SU-DHL-6 (cell line): ENCODE measurements around the gene PUSL1.

Experiments
- H2AFZ ChIP-seq: fragments of 200-600 bp; sonication (generic); 2 replicates; pipeline ENCODE4 v1.6.1; 2014; ENCODE audit warnings: low read depth, mild to moderate bottlenecking, moderate library complexity, mixed read lengths, antibody characterized with exemption, low read length; ENCODE audit not compliant: severe bottlenecking
- H3F3A ChIP-seq: fragments of 200-600 bp; shearing (Covaris generic); 2 replicates; pipeline ENCODE4 v1.6.0; 2016; ENCODE audit warnings: antibody characterized with exemption, mild to moderate bottlenecking; ENCODE audit not compliant: insufficient read depth
- H3K27ac ChIP-seq: fragments of 200-600 bp; sonication (generic); 2 replicates; pipeline ENCODE4 v1.5.1; 2016; ENCODE audit warnings: low read depth, mild to moderate bottlenecking, low read length, moderate library complexity, mixed read lengths
- H3K27me3 ChIP-seq: fragments of 200-600 bp; sonication (generic), shearing (Covaris generic); 2 replicates; pipeline ENCODE4 v1.6.0; 2014; ENCODE audit warnings: mild to moderate bottlenecking, low read length
- H3K36me3 ChIP-seq: fragments of 200-600 bp; sonication (generic); 2 replicates; pipeline ENCODE4 v1.6.1; 2014; ENCODE audit warnings: mild to moderate bottlenecking, low read length, mixed read lengths
- H3K4me2 ChIP-seq: fragments of 300-600, 200-600 bp; shearing (Covaris generic), sonication (generic); 2 replicates; pipeline ENCODE4 v1.6.0; 2014; ENCODE audit warnings: low read length, low read depth, mild to moderate bottlenecking; ENCODE audit not compliant: poor library complexity, severe bottlenecking
- H3K4me3 ChIP-seq: fragments of 200-600 bp; sonication (generic); 2 replicates; pipeline ENCODE4 v1.5.1; 2014; ENCODE audit warnings: antibody characterized with exemption, low read length, mild to moderate bottlenecking, mixed read lengths; ENCODE audit not compliant: insufficient read depth, poor library complexity, severe bottlenecking
- H3K79me2 ChIP-seq: fragments of 200-600 bp; sonication (generic); 2 replicates; pipeline ENCODE4 v1.6.1; 2014; ENCODE audit warnings: mild to moderate bottlenecking, low read length, moderate library complexity; ENCODE audit not compliant: insufficient read depth
- H3K9ac ChIP-seq: fragments of 200-600 bp; sonication (generic); 2 replicates; pipeline ENCODE4 v1.7.0; 2014; ENCODE audit warnings: mild to moderate bottlenecking, low read length
- H3K9me2 ChIP-seq: fragments of 200-600 bp; sonication (generic); replicated peaks from 2 replicates; pipeline ENCODE4 v1.6.1; 2014; ENCODE audit warnings: low read length; ENCODE audit not compliant: insufficient read depth
- H3K9me3 ChIP-seq: fragments of 200-600 bp; sonication (generic); 2 replicates; pipeline ENCODE4 v1.6.1; 2014; ENCODE audit warnings: low read length, mixed read lengths; ENCODE audit not compliant: insufficient read depth
- H4K20me1 ChIP-seq: fragments of 200-600 bp; sonication (generic); 2 replicates; pipeline ENCODE4 v1.6.1; 2014; ENCODE audit warnings: low read depth, mild to moderate bottlenecking, antibody characterized with exemption, low read length, moderate library complexity, mixed read lengths
- EZH2phosphoT487 ChIP-seq: fragments of 200-600 bp; sonication (generic), shearing (Covaris generic); conservative IDR thresholded peaks from 2 replicates; pipeline ENCODE4 v1.6.1; 2018; ENCODE audit warnings: mild to moderate bottlenecking, antibody characterized with exemption, low read length, moderate library complexity, mixed read lengths
- TF ChIP-seq, protein P1 (sequence below): fragments of 200-600 bp; sonication (generic); IDR thresholded peaks from one replicate; pipeline ENCODE4 v1.5.1; 2017; ENCODE audit warnings: antibody characterized with exemption, mild to moderate bottlenecking, low read length, moderate library complexity; ENCODE audit not compliant: insufficient read depth, poor library complexity, severe bottlenecking

PUSL1 gene

DNA sequence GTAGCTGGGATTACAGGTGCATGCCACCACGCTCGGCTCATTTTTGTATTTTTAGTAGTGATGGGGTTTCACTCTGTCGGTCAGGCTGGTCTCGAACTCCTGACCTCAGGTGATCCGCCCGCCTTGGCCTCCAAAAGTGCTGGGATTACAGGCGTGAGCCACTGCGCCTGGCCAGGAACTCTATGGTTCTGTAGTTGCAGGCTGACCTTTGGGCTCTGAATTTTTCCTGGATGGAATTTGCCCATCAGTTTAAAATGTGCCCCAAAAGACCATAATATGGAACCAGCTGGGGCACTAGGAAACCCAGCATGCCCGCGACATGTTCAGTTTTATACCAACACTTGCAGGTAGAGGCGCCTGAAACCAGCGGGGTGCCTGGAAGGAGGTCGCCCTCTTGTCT lies 29.8 kb upstream of the PUSL1 start:
- H3F3A ChIP-seq, result no peaks in the 10 kb centered on the region
- no peak overlapping the region for H2AFZ ChIP-seq
- H3K9me3 ChIP-seq, result no peaks in the 10 kb centered on the region
- no peaks in the 10 kb centered on the region for H3K27me3 ChIP-seq
- H3K4me3 ChIP-seq, result no peak overlapping the region
- no peak overlapping the region for H3K27ac ChIP-seq
- no peaks in the 10 kb centered on the region for H3K36me3 ChIP-seq
- H3K4me2 ChIP-seq, result no peak overlapping the region
- no peak overlapping the region for H3K9ac ChIP-seq
- H4K20me1 ChIP-seq, result no peaks in the 10 kb centered on the region
- TF ChIP-seq, protein P1, sequence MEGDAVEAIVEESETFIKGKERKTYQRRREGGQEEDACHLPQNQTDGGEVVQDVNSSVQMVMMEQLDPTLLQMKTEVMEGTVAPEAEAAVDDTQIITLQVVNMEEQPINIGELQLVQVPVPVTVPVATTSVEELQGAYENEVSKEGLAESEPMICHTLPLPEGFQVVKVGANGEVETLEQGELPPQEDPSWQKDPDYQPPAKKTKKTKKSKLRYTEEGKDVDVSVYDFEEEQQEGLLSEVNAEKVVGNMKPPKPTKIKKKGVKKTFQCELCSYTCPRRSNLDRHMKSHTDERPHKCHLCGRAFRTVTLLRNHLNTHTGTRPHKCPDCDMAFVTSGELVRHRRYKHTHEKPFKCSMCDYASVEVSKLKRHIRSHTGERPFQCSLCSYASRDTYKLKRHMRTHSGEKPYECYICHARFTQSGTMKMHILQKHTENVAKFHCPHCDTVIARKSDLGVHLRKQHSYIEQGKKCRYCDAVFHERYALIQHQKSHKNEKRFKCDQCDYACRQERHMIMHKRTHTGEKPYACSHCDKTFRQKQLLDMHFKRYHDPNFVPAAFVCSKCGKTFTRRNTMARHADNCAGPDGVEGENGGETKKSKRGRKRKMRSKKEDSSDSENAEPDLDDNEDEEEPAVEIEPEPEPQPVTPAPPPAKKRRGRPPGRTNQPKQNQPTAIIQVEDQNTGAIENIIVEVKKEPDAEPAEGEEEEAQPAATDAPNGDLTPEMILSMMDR, result no peak
- TF ChIP-seq EZH2phosphoT487, result no peak
- H3K9me2 ChIP-seq, result no peaks in the 10 kb centered on the region
- no peaks in the 10 kb centered on the region for H3K79me2 ChIP-seq

DNA sequence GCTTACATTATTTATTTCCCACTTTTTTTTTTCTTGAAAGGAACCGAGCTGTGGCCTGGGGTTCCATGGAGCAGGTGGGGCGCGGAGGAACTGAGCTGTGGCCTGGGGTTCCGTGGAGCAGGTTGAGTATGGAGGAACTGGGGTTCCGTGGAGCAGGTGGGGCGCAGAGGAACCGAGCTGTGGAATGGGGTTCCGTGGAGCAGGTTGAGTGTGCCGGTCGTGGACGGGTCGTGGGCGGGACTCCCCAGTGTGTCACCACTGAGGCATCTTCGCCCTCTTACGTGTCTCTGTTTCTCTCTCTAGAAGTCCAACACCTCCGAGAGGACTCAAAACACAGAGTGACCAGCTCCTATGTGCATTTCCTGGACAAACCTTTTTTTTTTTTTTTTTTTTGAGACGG lies 29.4 kb upstream of the PUSL1 start:
- Histone ChIP-seq H3K27me3 (no peaks in the 10 kb centered on the region), H3K27ac (no peak overlapping the region), H4K20me1 (no peaks in the 10 kb centered on the region), H3K4me3 (no peak overlapping the region), H2AFZ (no peak overlapping the region), H3K9me2 (no peaks in the 10 kb centered on the region), H3K36me3 (no peaks in the 10 kb centered on the region), H3K79me2 (no peaks in the 10 kb centered on the region), H3K9ac (no peak overlapping the region), H3F3A (no peaks in the 10 kb centered on the region), H3K4me2 (no peak overlapping the region), H3K9me3 (no peaks in the 10 kb centered on the region)
- TF ChIP-seq, protein P1, result no peak
- TF ChIP-seq EZH2phosphoT487, result no peak

DNA sequence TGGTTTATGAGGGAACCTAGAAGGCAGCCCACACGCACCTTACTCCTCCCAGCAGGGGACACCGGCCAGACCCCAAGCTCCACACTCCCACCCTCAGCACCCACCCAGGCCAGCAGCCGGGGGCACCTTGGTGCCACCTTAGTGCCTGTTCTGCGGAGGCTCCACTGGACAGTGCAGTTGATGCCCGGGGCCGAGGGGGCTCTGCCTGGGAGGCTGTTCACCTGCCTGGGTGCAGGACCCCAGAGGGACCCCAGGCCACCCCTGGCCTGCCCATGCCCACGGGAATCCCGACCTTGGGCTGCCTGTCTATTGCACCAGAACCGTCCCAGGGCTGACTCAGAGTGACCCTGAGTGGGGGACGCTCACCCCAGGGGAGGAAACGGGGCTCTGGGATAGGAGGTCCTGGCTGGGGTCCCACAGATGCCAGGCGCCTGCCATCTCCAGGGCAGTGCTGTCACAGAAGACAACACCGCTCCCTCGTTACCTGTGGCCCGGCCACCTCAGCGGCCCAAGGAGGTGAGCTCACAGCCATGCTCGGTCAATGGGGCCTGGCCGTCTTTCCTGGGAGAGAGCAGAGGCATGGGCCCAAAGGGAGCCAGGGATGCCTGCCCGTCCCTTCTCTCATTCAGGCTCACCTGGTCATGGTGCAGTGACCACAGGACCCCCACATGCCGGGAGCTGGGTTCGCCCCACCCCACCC lies 27.5 kb upstream of the PUSL1 start:
- no peaks in the 10 kb centered on the region for H3K79me2 ChIP-seq
- no peak overlapping the region for H3K27ac ChIP-seq
- no peaks in the 10 kb centered on the region for H3K9me2 ChIP-seq
- H3F3A ChIP-seq, result no peaks in the 10 kb centered on the region
- H3K27me3 ChIP-seq, result no peaks in the 10 kb centered on the region
- no peaks in the 10 kb centered on the region for H3K9me3 ChIP-seq
- H3K9ac ChIP-seq, result no peak overlapping the region
- no peak overlapping the region for H2AFZ ChIP-seq
- H3K4me3 ChIP-seq, result no peak overlapping the region
- no peaks in the 10 kb centered on the region for H3K36me3 ChIP-seq
- H4K20me1 ChIP-seq, result no peaks in the 10 kb centered on the region
- no peak overlapping the region for H3K4me2 ChIP-seq
- TF ChIP-seq, protein P1, result no peak
- no peak for TF ChIP-seq EZH2phosphoT487
